HG03432 (cell line): Measurements from ENCODE around the gene MAP3K4.
"Not testable (repeated sequence)": the region's sequence is repeated elsewhere in the genome, so short reads cannot be mapped to it uniquely, and the experiment has no call there.

Experiments
- ATAC-seq: cut with Tn5 transposase; IDR thresholded peaks from one replicate; pipeline ENCODE4 v1.9.1; 2021; ENCODE audit warnings: mild to moderate bottlenecking, moderate library complexity; ENCODE audit not compliant: unreplicated experiment

MAP3K4 gene

DNA sequence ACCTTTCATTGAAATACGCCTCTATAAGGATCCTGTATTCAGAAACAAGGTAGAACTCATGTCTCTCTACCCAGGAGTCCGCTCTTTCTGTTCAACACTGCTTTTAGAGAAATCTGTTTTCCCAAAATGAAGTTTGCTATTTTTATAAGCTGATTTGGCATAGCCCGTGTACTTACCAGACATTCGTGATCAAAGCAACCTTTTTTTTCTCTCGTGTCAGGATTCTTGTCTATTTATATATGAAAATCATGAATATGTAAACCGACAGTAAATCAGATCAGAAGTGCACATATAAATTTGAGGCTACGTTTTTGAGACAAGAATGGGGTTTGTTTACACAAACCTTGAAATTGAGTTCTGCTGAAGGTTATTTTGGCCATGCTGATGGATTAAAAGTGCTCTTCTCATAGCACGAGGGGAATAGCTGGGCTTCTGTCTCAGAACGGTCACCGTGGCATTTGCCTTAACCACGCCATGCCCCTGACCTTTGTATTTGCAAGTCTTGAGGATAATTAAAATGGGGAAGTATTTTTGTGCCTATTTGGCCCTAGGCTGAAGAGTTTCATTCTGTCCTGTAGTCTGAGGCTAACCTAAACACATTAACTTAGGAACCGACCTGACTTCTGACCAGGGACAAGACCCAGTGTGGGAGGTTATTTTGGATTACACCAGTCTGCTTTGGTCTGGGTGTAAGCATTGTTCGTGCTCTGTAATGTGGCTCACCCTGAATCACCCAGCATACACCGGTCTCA lies 118.6 kb downstream of the MAP3K4 start:
- ATAC-seq = no peak

GRCh38 chr6:161111261-161111660 lies 119.7 kb downstream of the MAP3K4 start:
- no peak for ATAC-seq

DNA sequence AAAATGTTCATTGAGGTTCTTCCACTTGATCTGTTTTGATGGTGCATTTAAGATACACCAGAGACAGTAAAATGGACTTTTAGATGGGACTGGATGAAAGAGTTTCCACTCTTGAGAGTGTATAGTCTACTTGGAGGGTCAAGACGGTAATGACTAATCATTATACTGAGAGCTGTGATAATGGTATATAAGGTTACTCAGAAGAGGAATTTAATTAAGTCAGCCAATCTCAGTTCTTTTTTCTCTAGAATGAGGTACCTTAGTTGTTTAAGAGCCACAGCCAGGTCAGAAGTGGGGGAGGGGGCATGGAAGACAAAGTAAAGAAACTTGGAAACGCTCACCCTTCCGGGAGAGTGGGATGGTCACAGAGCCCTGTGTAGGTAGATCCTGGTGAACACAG lies 123.9 kb downstream of the MAP3K4 start:
- no peak for ATAC-seq

DNA sequence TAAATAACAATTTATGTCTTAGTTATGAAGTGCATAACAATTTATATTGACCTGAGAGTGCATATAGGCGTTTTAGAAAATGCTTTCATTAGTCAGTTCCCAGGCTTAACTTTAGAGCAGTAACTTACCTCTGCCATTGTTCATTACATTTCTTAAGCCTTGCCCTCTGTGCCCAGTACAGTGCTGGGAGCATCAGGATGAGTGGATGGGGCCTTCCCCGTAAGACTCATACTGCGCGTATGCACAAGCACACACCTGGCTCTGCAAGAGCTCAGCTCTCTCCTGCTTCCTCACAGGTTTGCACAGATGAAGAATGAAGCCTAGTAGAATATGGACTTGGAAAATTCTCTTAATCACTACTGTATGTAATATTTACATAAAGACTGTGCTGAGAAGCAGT lies 125.0 kb downstream of the MAP3K4 start:
- ATAC-seq = no peak

DNA sequence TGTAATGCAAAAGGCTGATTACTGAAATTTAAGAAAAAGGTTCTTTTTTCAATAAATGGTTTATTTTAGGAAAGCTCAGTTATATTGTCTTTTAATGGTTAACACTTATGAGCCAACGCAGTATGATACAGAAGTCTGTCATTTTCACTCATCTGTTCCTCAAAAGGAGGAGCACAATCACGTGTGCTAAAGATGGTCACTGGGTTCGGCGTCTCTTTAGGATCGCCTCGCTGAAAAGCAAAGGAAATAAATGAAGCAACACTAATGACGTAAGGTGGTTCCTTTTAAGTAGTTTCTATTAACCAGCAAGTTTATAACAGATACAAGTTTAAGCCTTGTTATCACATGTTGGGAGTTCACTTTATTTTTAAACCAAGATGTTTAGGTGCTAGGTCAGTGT lies 125.7 kb downstream of the MAP3K4 start:
- no peak for ATAC-seq

DNA sequence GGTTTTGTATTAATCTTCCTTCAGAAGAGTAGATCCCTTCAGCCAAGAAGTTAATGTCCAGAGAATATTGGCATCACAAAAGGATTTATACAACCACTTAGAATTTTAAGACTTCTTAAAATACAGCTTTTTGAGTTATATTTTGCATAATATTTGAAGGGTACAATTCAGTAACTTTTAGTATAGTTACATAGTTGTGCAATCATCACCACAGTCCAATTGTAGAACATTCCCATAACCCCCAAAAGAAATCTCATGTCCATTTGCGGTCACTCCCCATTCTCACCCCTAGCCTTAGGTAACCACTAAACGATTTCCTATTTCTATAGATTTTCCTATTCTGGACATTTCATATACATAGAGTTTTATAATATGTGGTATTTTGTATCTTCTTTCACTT lies 126.4 kb downstream of the MAP3K4 start:
- no peak for ATAC-seq

GRCh38 chr6:161123319-161123718 lies 131.8 kb downstream of the MAP3K4 start:
- not testable (repeated sequence) for ATAC-seq

DNA sequence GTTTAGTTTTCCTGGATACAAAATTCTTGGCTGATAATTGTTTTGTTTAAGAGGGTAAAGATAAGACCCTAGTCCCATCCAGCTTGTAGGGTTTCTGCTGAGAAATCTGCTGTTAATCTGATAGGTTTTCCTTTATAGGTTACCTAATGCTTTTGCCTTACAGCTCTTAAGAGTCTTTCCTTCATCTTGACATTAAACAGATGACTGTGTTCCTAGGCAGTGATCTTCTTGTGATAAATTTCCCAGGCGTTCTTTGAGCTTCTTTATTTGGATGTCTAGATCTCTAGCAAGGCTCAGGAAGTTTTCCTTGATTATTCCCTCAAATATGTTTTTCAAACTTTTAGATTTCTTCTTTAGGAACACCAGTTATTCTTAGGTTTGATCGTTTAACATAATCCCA lies 134.0 kb downstream of the MAP3K4 start:
- no peak for ATAC-seq

DNA sequence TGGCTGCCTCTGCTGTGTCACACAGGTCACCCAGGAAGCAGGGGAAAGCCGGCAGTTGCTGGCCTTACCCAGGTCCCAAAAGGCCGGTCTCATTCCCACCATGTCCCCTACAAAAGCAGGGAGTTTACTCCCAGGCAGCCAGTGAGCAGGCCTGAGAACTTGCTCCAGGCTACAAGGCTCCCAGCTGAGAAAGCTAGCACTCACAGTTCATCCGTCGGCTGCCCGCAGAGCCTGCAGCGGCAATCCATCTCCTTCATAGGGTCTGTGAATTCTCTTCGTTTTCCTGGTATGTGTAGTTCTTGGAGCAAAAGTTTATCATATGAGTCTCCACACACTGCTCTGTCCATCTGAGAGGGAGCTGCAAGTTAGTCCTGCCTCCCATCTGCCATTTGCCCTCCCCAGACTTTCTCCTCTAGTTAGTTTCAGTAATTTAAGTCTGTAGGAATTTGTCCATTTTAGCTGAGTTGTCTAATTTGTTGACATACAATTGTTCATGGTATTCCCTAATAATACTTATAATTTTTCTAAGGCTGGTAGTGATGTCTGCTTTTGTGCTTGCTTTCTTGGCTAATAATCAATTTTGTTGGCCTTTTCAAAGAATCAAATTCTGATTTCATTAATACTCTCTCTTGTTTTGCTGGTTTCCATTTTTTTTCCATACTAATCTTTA lies 135.6 kb downstream of the MAP3K4 start:
- no peak for ATAC-seq

GRCh38 chr6:161128230-161128629 lies 136.7 kb downstream of the MAP3K4 start:
- ATAC-seq = no peak

DNA sequence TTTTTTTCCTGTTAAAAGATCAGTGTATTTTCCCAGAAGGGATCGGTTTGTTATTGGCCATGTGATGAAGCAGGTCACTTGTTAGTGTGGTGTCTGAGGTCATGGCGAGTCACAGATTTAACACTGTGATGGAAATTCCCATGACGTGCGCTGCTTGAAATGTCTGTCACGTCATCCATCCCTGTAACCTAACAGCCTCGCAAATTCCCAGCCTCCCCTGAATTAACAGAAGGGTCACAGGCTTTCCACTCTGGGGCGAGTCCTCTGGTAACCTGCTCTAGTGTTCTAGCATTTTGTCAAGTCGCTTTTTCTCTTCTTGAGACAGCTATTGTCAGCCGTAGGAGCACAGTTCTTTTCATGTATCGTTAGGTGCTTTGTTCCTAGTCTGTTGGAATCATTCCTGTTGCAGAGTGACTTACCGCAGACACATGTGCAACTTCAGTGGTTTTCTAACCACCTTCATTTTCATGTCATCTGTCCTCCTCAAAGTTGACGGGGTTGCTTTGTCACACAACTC lies 137.2 kb downstream of the MAP3K4 start:
- no peak for ATAC-seq

DNA sequence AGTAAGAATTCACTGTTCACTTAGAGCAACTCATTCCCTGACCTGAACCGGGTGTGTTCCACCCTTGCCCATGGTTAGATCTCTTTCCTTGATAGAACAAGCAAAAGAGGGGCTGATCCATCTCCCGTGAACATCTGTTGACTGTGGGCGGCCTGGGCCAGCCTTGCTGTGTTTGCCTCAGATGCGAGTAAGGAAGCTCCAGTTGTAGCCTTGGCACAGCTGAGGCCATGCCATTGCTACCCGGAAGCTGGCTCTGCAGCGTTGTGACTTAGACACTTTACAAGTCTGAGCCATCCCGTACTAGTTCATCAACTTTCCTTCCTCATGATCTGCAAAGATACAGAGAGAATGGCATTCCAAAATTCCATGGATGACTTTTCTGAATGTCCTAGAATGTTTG lies 139.0 kb downstream of the MAP3K4 start:
- no peak for ATAC-seq

GRCh38 chr6:161130967-161131766 lies 139.6 kb downstream of the MAP3K4 start:
- ATAC-seq = no peak

GRCh38 chr6:161132384-161132783 lies 140.8 kb downstream of the MAP3K4 start:
- no peak for ATAC-seq

GRCh38 chr6:161133963-161134362 lies 142.4 kb downstream of the MAP3K4 start:
- ATAC-seq = no peak

DNA sequence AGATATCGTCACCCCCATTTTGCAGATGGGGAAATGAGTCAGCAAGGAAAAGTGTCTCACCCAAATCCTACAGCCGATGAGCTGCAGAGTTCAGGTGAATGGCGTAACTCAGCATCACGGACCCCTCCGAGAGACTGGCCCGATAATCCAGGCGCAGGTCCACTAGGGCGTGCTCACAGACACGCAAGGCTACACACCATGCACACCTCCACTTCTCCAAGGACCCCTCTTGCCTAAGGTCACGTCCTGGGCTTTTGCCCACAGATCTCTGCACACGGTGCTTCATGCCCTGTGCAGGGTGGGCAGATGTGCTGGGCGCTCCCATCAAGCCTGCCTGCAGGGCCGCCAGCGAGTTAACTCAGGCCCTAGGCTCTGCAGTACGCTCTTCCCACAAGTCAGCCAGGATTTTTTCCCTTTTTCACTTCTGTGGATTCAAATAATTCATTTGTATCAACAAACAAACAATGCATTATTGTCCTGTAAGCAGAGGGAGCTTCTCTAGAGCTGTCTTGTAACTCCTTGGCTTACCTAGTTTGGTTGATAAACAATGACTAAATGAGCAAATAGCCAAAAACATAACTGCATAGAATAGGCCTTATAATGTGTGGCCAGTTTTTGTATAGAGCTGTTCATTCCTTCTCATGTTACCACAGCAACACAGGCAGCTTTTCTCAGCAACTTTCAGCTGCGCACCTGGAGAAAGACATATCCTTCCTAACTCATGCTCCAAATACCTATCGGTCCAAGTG lies 143.2 kb downstream of the MAP3K4 start:
- no peak for ATAC-seq

- ATAC-seq = peak; percentile 44
These were observed 144.4 kb downstream of the MAP3K4 start for GRCh38 chr6:161135695-161136591.

DNA sequence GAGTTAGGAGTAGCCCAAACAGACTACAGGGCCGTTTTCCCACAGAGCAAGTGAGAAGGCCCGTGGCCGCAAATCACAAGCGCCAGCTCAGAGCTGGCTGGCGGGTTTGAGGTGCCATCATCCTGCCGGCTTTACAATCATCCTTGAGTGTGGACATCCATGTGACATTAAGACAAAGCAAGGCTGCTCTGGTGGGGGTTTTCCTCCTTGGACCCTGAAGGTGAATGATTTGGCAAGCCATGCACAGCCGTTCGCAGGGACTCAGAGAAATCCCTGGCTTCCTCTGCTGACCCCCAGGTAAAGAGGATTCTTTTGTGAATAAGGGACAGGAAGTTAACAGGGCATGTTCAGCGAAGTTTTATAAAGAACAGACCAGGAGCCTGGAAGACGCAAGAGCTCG lies 145.1 kb downstream of the MAP3K4 start:
- ATAC-seq = no peak

DNA sequence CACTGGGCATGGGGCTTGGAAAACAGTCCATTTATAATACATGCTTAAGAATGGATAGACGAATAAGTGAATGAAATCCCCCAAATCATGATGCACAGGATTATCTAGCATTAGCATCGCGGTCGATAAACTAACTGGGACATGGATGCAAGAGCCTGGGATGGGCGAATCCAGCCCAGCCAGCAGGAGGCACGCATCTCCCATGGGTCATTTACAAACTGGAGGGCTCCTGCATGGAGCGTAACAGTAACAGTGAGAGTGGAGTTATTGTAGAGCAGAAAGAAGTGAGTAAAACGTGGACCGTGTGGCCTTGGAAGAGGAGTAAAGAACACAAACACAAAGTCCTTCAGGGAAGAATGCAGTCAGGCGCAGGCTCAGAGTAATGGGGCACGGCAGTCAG lies 145.8 kb downstream of the MAP3K4 start:
- no peak for ATAC-seq
